Ishikawa (cell line): ENCODE measurements around the gene OGDHL.

ENCODE experiments used
- EP300 ChIP-seq: IDR thresholded peaks from 2 replicates; pipeline ENCODE4 v1.6.1; 2012; ENCODE audit warnings: borderline replicate concordance
- FOXM1 ChIP-seq: IDR thresholded peaks from 2 replicates; pipeline ENCODE4 v1.6.1; 2012; ENCODE audit warnings: low read depth, borderline replicate concordance
- MAX ChIP-seq: IDR thresholded peaks from 2 replicates; pipeline ENCODE4 v1.6.1; 2012
- TAF1 ChIP-seq: IDR thresholded peaks from 2 replicates; pipeline ENCODE4 v1.6.1; 2012; ENCODE audit warnings: low read depth, mild to moderate bottlenecking
- TEAD4 ChIP-seq: IDR thresholded peaks from 2 replicates; pipeline ENCODE4 v1.6.1; 2012
- USF1 ChIP-seq: IDR thresholded peaks from 2 replicates; pipeline ENCODE4 v1.6.1; 2012
- ZBTB7A ChIP-seq: IDR thresholded peaks from 2 replicates; pipeline ENCODE4 v1.6.1; 2012; ENCODE audit warnings: low read depth
- TF ChIP-seq, protein P1 (sequence below): IDR thresholded peaks from 2 replicates; pipeline ENCODE4 v1.6.1; 2012; ENCODE audit warnings: low read depth, mild to moderate bottlenecking

DNA sequence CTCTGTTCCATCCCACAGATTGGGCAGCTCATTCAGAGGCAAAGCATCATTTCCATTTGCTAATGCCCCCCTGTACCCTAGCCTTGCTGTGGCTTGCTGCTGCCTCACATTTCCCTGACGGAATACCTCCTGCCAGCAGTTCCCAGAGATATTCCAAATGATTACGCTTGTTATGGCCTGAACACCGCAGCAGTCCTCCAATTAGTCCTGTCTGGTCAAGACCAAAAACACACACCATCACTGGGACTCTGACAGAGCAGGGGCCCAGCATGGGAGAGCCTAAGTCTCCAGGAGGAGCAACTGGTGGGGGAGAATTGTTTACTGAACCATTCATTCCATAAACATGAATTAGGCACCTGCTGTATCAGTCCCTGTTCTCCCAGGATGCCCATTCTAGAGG is 6.1 kb downstream of the OGDHL start:
- TF ChIP-seq, protein P1, sequence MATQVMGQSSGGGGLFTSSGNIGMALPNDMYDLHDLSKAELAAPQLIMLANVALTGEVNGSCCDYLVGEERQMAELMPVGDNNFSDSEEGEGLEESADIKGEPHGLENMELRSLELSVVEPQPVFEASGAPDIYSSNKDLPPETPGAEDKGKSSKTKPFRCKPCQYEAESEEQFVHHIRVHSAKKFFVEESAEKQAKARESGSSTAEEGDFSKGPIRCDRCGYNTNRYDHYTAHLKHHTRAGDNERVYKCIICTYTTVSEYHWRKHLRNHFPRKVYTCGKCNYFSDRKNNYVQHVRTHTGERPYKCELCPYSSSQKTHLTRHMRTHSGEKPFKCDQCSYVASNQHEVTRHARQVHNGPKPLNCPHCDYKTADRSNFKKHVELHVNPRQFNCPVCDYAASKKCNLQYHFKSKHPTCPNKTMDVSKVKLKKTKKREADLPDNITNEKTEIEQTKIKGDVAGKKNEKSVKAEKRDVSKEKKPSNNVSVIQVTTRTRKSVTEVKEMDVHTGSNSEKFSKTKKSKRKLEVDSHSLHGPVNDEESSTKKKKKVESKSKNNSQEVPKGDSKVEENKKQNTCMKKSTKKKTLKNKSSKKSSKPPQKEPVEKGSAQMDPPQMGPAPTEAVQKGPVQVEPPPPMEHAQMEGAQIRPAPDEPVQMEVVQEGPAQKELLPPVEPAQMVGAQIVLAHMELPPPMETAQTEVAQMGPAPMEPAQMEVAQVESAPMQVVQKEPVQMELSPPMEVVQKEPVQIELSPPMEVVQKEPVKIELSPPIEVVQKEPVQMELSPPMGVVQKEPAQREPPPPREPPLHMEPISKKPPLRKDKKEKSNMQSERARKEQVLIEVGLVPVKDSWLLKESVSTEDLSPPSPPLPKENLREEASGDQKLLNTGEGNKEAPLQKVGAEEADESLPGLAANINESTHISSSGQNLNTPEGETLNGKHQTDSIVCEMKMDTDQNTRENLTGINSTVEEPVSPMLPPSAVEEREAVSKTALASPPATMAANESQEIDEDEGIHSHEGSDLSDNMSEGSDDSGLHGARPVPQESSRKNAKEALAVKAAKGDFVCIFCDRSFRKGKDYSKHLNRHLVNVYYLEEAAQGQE, result no peak
- TF ChIP-seq MAX (no peak), TAF1 (no peak), ZBTB7A (no peak), EP300 (no peak), TEAD4 (no peak), FOXM1 (no peak), USF1 (no peak)
